K562 treated with DMSO at 1 percent for 4 hours (cell line): Measurements from ENCODE around the gene MRPL27. TPM values are rescaled to one million over a fixed set of nuclear protein-coding genes. Genes with fewer than 3 reads are reported as not detected.

Experiments used
- total RNA-seq: library from RNA; unstranded; fragments of 300-600 nt; gene quantifications from 2 replicates; pipeline ENCODE4 v1.2.3, GENCODE V29; 2022; ENCODE audit not compliant: insufficient read depth

MRPL27 gene
- 55.0 and 62.6 TPM in 2 replicates for total RNA-seq

DNA sequence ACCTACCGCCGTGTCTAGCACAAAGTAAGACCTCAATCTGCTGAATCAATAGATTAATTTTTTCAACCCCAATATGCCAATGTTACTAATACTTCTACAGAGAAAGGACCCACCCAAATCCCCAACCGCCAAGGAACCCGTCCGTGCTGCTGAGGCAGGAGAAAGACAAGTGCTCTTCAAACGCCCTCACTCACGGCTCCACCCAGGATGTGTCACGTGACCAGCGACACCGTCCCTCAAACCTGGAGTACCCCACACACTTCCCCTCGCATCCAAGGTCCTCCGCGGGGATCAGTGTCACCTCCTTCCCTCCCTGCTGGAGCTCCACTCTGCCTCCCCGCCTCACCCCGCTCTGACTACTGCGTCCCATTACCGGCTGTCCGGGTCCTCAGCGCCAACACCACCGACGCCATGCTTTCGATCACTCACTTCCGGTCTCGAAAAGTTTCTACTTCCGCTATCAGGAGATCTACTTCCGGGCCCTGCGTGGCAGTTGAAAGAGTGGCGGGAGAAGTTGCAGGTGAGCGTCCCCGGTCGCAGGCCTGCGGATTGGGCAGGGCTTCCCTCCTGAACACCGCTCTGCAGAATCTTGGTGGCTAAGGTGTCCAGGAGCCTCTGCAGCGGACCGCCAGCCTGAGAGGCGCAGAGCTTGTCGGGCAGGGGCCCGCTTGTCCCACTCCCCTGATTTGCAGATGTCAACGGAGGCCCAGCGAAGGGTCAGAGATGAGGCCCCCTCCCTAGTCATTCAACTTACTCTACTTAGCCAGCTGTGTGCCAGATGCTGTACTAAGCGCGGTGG is at the start of gene MRPL27, which contains the start of gene EME1:
MRPL27 (minus strand) TSS at position 427 of the 799 bp plus-strand sequence; CDS start at position 413, 14 bp downstream.
EME1 (plus strand) TSS at position 472 of the 799 bp plus-strand sequence. CDS start 1,980 bp downstream, outside the sequence.

DNA sequence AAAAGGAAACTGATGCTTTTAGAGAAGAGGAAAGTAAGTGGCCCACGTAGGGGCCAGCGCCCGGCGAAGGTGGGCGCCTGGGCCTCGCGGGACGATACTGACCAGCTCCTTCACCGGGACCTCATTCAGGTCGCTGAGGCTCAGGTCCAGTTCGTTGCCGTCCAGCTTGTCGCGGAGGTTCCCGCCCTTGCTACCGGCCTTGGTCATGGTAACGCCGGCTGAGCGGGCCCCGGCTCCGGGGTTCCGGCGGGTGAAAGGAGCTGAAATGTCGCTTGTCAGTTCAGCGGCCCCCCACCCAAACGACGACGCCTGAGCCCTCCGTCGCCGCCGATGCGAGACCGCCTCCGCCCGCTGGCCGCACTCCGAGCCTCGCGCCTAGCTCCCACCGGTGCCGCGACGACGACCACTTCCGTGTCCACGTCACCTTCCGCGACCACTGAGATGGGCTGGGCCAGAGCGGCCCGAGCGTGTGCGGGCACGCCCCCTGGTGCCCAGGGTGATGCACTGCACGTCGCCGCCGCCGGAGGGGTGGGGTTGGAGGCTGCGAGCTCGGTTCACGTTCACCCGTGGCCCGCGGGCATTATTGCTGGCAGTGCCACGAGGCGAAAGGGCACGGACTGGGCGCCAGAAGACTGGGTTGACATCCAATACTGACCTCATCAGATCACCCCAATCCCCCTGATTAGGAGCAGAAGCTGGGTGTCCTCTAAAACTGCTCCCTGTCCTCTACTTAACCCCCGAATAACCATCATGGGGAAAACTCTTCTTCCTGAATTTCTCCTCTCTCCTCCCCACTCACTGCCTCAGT is 24.3 kb upstream of the MRPL27 start, which contains the start of gene LRRC59:
LRRC59 (minus strand) TSS at position 413 of the 808 bp plus-strand sequence; CDS start at position 207, 206 bp downstream.

DNA sequence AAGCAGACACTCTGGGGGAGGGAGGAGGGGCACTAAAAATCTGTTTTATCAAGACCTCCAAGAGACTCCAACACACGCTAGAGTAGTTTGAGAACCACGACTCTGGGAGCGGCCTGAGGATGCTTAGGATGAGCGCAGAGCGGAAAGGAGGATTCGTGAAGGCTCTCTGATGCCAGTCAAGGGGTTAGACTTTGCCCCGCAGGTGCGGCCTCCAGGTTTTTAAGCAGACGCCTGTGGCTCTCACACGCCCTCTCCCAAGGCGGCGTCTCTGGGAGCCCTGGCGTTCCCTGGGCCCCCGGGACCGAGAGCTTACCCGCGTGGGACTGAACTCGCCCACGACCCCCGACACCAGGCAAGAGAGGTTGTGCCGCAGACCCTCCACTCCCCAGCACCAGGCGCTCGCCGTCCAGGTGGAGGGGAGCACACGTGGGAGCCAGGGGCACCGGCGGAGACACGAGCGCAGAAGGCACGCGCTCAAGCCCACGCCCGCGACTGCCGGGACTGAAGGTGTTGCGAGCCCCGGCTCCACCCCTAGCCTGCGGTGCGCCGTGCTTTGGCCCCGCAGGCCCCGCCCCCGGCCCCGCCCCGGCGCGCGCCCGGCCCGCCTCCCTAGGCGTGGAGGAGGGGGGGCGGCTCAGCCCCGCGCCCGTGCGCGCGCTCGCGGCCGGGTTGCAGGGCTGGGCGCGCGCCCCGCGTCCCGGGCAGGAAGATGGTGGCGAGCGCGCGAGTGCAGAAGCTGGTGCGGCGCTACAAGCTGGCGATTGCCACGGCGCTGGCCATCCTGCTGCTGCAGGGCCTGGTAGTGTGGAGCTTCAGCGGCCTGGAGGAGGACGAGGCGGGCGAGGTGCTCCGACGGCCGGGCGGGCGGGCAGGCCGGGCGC is 27.3 kb downstream of the MRPL27 start, which contains the start of gene XYLT2:
XYLT2 (plus strand) TSS at position 695 of the 881 bp plus-strand sequence; CDS start at position 710, 15 bp downstream.

Other genes starting within 250 kb of the MRPL27 start
- gene SAMD14, start 243.0 kb downstream of the MRPL27 start, total RNA-seq: 0.29 TPM in 1 of 2 replicates, not detected in the other
- 21.4 and 26.4 TPM in 2 replicates for gene PPP1R9B, start 222.5 kb downstream of the MRPL27 start, total RNA-seq
- gene SGCA, start 207.2 kb downstream of the MRPL27 start, total RNA-seq: not detected in 2 replicates
- 0.63 and 0.67 TPM in 2 replicates for gene COL1A1, start 171.6 kb downstream of the MRPL27 start, total RNA-seq
- gene TMEM92, start 98.7 kb downstream of the MRPL27 start, total RNA-seq: 1.3 TPM in 1 of 2 replicates, not detected in the other
- 7.5 and 7.7 TPM in 2 replicates for gene XYLT2, start 27.1 kb downstream of the MRPL27 start, total RNA-seq
- gene EME1, start within 50 bp of the MRPL27 start, total RNA-seq: 12.6 and 13.4 TPM in 2 replicates
- gene LRRC59, start 24.3 kb upstream of the MRPL27 start, total RNA-seq: 188 TPM in 2 replicates
- gene ACSF2, start 53.0 kb upstream of the MRPL27 start, total RNA-seq: 20.7 and 28.9 TPM in 2 replicates
- 0.38 TPM in 1 of 2 replicates, not detected in the other for gene CHAD, start 95.7 kb upstream of the MRPL27 start, total RNA-seq
- 18.4 and 21.4 TPM in 2 replicates for gene RSAD1, start 105.7 kb upstream of the MRPL27 start, total RNA-seq
- gene MYCBPAP, start 135.3 kb upstream of the MRPL27 start, total RNA-seq: not detected in 2 replicates
- not detected in 2 replicates for gene EPN3, start 159.6 kb upstream of the MRPL27 start, total RNA-seq
- 2.9 and 4.8 TPM in 2 replicates for gene SPATA20, start 174.0 kb upstream of the MRPL27 start, total RNA-seq
- not detected in 2 replicates for gene CACNA1G, start 187.5 kb upstream of the MRPL27 start, total RNA-seq